Gastroesophageal sphincter (tissue), 4 donors: ENCODE measurements around the gene PREX1. TPM values are rescaled to one million over a fixed set of nuclear protein-coding genes. Genes with fewer than 3 reads are reported as not detected.
A peak's percentile ranks its signal among the peaks of the same experiment; 100 is the strongest.
"Not testable (repeated sequence)": the region's sequence is repeated elsewhere in the genome, so short reads cannot be mapped to it uniquely, and the experiment has no call there.

Experiments
- ATAC-seq: fragments of 150-250 bp; one replicate; pipeline ENCODE4 v1.9.1; 2016; ENCODE audit warnings: mild to moderate bottlenecking, moderate library complexity
- H3K27ac ChIP-seq, 4 donors: fragments of 200-600 bp; sonication (generic) in 3 of 4; 1 replicate in 3 of 4; 2 replicates in 1 of 4; pipeline ENCODE4 v1.5.1; 2016 to 2019
- H3K27me3 ChIP-seq: fragments of 200-600 bp; sonication (generic); one replicate; pipeline ENCODE4 v1.5.1; 2019
- H3K36me3 ChIP-seq, 2 donors: fragments of 200-600 bp; sonication (generic); one replicate each; pipeline ENCODE4 v1.5.1; 2019; ENCODE audit warnings: control low read depth in 1 of 2
- H3K4me1 ChIP-seq, 3 donors: fragments of 200-600 bp; sonication (generic); 1 replicate in 2 of 3; 2 replicates in 1 of 3; pipeline ENCODE4 v1.5.1; 2016 to 2019; ENCODE audit warnings: control low read depth in 2 of 3
- H3K4me3 ChIP-seq, 2 donors: fragments of 200-600 bp; sonication (generic); one replicate each; pipeline ENCODE4 v1.5.1; 2019; ENCODE audit warnings: mild to moderate bottlenecking in 1 of 2, moderate library complexity in 1 of 2
- H3K9me3 ChIP-seq, 3 donors: fragments of 200-600 bp; sonication (generic); one replicate each; pipeline ENCODE4 v1.5.1; 2017 to 2019; ENCODE audit warnings: control low read depth in 2 of 3
- EP300 ChIP-seq: sonication (generic); formaldehyde crosslinking; IDR thresholded peaks from one replicate; pipeline ENCODE4 v1.6.1; 2017; ENCODE audit warnings: antibody characterized with exemption, mild to moderate bottlenecking
- POLR2A ChIP-seq, 2 donors: fragments of 450-650 bp; IDR thresholded peaks; one replicate each; pipeline ENCODE4 v1.6.1; 2017; ENCODE audit warnings: antibody characterized with exemption in 2 of 2, mild to moderate bottlenecking in 2 of 2, moderate library complexity in 1 of 2
- POLR2AphosphoS5 ChIP-seq: sonication (generic); formaldehyde crosslinking; IDR thresholded peaks from one replicate; pipeline ENCODE4 v1.6.1; 2017; ENCODE audit warnings: antibody characterized with exemption
- WGBS, 2 donors: methylation state at CpG; one replicate each; pipeline ENCODE4 v1.1.5; 2018; ENCODE audit warnings: low coverage in 1 of 2; 5-methylcytosine and 5-hydroxymethylcytosine counted together
- total RNA-seq, 4 donors: library from RNA; depleted of rRNA; stranded (reverse); fragments of >200 nt; gene quantifications; one replicate each; pipeline ENCODE4 v1.1.0, GENCODE V29; 2016
- TF ChIP-seq, protein P1 (sequence below), 4 experiments: fragments of 200-600 bp in 2 of 4; fragments of 450-650 bp in 2 of 4; sonication (generic) in 1 of 4; IDR thresholded peaks; one replicate each; pipeline ENCODE4 v1.5.1; 2017 to 2019; ENCODE audit warnings: antibody characterized with exemption in 4 of 4, mild to moderate bottlenecking in 2 of 4, moderate library complexity in 2 of 4

The PREX1 gene
- total RNA-seq, 4 donors from 2014 or later: 16.3 to 35.7 (median 20.0) TPM

GRCh38 chr20:48777821-48778220, 50.0 kb downstream of the PREX1 start:
- Histone ChIP-seq H3K4me1 (peaks cover 0 to 24% (median 7%) of the 10 kb centered on the region in 3 donors), H3K9me3 (no peaks in the 10 kb centered on the region), H3K27me3 (no peaks in the 10 kb centered on the region), H3K36me3 (no peaks in the 10 kb centered on the region), H3K4me3 (no peak overlapping the region), H3K27ac (no peak overlapping the region)
- WGBS, 2 donors: 52 to 87% methylated on average over 2 to 3 of the region's 4 CpGs
- no peak for ATAC-seq
- TF ChIP-seq, protein P1, sequence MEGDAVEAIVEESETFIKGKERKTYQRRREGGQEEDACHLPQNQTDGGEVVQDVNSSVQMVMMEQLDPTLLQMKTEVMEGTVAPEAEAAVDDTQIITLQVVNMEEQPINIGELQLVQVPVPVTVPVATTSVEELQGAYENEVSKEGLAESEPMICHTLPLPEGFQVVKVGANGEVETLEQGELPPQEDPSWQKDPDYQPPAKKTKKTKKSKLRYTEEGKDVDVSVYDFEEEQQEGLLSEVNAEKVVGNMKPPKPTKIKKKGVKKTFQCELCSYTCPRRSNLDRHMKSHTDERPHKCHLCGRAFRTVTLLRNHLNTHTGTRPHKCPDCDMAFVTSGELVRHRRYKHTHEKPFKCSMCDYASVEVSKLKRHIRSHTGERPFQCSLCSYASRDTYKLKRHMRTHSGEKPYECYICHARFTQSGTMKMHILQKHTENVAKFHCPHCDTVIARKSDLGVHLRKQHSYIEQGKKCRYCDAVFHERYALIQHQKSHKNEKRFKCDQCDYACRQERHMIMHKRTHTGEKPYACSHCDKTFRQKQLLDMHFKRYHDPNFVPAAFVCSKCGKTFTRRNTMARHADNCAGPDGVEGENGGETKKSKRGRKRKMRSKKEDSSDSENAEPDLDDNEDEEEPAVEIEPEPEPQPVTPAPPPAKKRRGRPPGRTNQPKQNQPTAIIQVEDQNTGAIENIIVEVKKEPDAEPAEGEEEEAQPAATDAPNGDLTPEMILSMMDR (IDR thresholded peaks at IDR 0.05): no peak
- no peak for TF ChIP-seq POLR2A (IDR thresholded peaks at IDR 0.05)
- TF ChIP-seq POLR2AphosphoS5: no peak
- TF ChIP-seq EP300: no peak

DNA sequence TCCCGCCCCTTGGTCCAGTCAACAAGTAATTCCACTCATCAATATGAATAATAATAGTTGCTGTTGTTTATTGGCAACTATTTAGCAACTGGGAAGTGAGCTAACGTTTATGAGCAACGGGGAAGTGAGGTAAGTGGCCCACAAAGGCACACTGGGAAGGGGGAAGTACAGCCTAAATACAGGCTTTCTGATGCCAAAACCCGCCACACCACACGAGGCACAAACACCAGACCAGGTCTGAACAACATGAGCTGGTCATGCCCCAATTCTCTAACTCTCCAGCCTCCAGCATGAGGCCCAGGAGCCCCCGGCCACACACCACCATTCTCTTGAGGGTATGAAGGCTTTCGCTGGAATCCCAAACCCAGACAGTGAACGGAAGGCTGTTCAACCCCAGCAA, 50.8 kb downstream of the PREX1 start:
- TF ChIP-seq EP300 (no peak), POLR2AphosphoS5 (no peak), POLR2A (IDR thresholded peaks at IDR 0.05) (no peak)
- TF ChIP-seq, protein P1 (IDR thresholded peaks at IDR 0.05): no peak
- WGBS, 2 donors: 47 to 67% methylated on average over 2 of the region's 8 CpGs
- Histone ChIP-seq H3K4me1 (peaks cover 0 to 20% (median 7%) of the 10 kb centered on the region in 3 donors), H3K36me3 (no peaks in the 10 kb centered on the region), H3K27ac (peak overlapping the region in 2 of 4 donors; percentile 25 to 26), H3K9me3 (no peaks in the 10 kb centered on the region), H3K4me3 (no peak overlapping the region), H3K27me3 (no peaks in the 10 kb centered on the region)
- no peak for ATAC-seq

DNA sequence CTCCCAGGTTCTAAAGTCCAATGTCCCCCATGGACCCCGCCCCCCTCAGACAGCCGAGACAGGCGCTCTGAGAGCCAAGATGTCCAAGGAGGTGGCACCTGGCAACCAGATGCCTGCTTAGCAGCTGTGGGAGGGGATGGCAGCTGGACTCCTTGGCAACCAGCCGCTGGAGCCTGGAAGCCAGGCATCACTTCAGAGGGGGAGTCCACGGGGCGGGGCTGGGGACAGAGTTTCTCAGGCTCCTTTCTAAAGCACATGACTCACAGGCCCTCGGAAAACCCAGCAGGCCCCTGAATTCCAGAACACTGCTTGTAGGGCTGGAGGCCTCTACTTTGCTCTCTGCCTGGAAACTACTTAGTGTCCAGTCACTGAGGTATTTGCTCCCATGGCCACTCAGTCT, 51.5 kb downstream of the PREX1 start:
- no peak overlapping the region for H3K4me3 ChIP-seq
- H3K36me3 ChIP-seq: no peaks in the 10 kb centered on the region
- TF ChIP-seq POLR2A (IDR thresholded peaks at IDR 0.05) (no peak), EP300 (no peak), POLR2AphosphoS5 (no peak)
- peak overlapping the region in 2 of 4 donors; percentile 25 to 26 for H3K27ac ChIP-seq
- no peaks in the 10 kb centered on the region for H3K27me3 ChIP-seq
- ATAC-seq: no peak
- H3K9me3 ChIP-seq: no peaks in the 10 kb centered on the region
- WGBS, 2 donors: no CpG with 5 or more reads among the region's 7 CpGs
- peaks cover 0 to 26% (median 7%) of the 10 kb centered on the region in 3 donors for H3K4me1 ChIP-seq

- ATAC-seq, H3K9me3 ChIP-seq, H3K27me3 ChIP-seq, H3K27ac ChIP-seq, H3K4me3 ChIP-seq, H3K36me3 ChIP-seq: not testable (repeated sequence)
- WGBS, 2 donors: 93 to 100% methylated on average over 1 to 4 of the region's 7 CpGs
- peaks cover 0 to 34% (median 7%) of the 10 kb centered on the region in 3 donors for H3K4me1 ChIP-seq
These were observed 52.3 kb downstream of the PREX1 start for GRCh38 chr20:48775545-48775944.

- Histone ChIP-seq H3K27ac (no peak overlapping the region), H3K9me3 (no peaks in the 10 kb centered on the region), H3K36me3 (no peaks in the 10 kb centered on the region), H3K4me1 (peaks cover 0 to 36% (median 7%) of the 10 kb centered on the region in 3 donors), H3K4me3 (no peak overlapping the region), H3K27me3 (no peaks in the 10 kb centered on the region)
- WGBS, 2 donors: 67 to 100% methylated on average over 1 to 2 of the region's 11 CpGs
- no peak for TF ChIP-seq EP300
- TF ChIP-seq POLR2A (IDR thresholded peaks at IDR 0.05): no peak
- TF ChIP-seq POLR2AphosphoS5: no peak
- TF ChIP-seq, protein P1 (IDR thresholded peaks at IDR 0.05): no peak
- no peak for ATAC-seq
These were observed 53.1 kb downstream of the PREX1 start for GRCh38 chr20:48774696-48775095.

- Histone ChIP-seq H3K36me3 (no peaks in the 10 kb centered on the region), H3K27ac (no peak overlapping the region), H3K27me3 (peaks cover 7% of the 10 kb centered on the region), H3K9me3 (no peaks in the 10 kb centered on the region), H3K4me3 (no peak overlapping the region), H3K4me1 (peaks cover 0 to 36% (median 7%) of the 10 kb centered on the region in 3 donors)
- WGBS, 2 donors: 57 to 82% methylated on average over 6 to 11 of the region's 14 CpGs
- ATAC-seq: peak; percentile 24
- no peak for TF ChIP-seq POLR2AphosphoS5
These were observed 53.9 kb downstream of the PREX1 start for GRCh38 chr20:48773837-48774418.
